Prostate gland (tissue), 2 donors: ENCODE results near the gene SAMD13. TPM values are rescaled to one million over a fixed set of nuclear protein-coding genes. Genes with fewer than 3 reads are reported as not detected.

Experiments
- DNase-seq: peaks from one replicate; pipeline ENCODE4 v3.0.0-alpha.2; 2019; ENCODE audit warnings: low spot score
- H3K27ac ChIP-seq, 2 donors: fragments of 200-600 bp; sonication (generic); 2 replicates each; pipeline ENCODE4 v1.5.1; 2017 to 2019
- H3K27me3 ChIP-seq: fragments of 200-600 bp; sonication (generic); replicated peaks from 2 replicates; pipeline ENCODE4 v1.5.1; 2019; ENCODE audit not compliant: insufficient read depth
- H3K36me3 ChIP-seq, 2 donors: fragments of 200-600 bp; sonication (generic); 1 replicate in 1 of 2; 2 replicates in 1 of 2; pipeline versions ENCODE4 v1.5.1 to v1.8.1; 2017 to 2019
- H3K4me1 ChIP-seq: fragments of 200-600 bp; sonication (generic); replicated peaks from 2 replicates; pipeline ENCODE4 v1.5.1; 2019
- H3K4me3 ChIP-seq, 2 donors: fragments of 200-600 bp; sonication (generic); 2 replicates each; pipeline ENCODE4 v1.5.1; 2017 to 2019
- H3K9me3 ChIP-seq: fragments of 200-600 bp; sonication (generic); 2 replicates; pipeline ENCODE4 v1.5.1; 2017
- POLR2A ChIP-seq: fragments of 450-650 bp; IDR thresholded peaks from one replicate; pipeline ENCODE4 v1.6.1; 2016; ENCODE audit warnings: antibody characterized with exemption, mild to moderate bottlenecking
- POLR2AphosphoS5 ChIP-seq: sonication (generic); formaldehyde crosslinking; IDR thresholded peaks from one replicate; pipeline ENCODE4 v1.6.1; 2017; ENCODE audit warnings: antibody characterized with exemption
- WGBS: methylation state at CpG from one replicate; pipeline ENCODE4 v1.1.5; 2018; 5-methylcytosine and 5-hydroxymethylcytosine counted together
- intact Hi-C: fragments of 100-400 bp; cut with DNase I; formaldehyde crosslinking; loops from one replicate; pipeline ENCODE4 v1.14.2; 2022
- total RNA-seq, 2 donors: library from RNA; depleted of rRNA; stranded (reverse); fragments of >200 nt; gene quantifications; one replicate each; pipeline ENCODE4 v1.1.0, GENCODE V29; 2016
- TF ChIP-seq, protein P1 (sequence below), 4 experiments: fragments of 200-600 bp in 2 of 4; fragments of 450-650 bp in 2 of 4; sonication (generic) in 2 of 4; IDR thresholded peaks; 1 replicate in 3 of 4; 2 replicates in 1 of 4; pipeline ENCODE4 v1.5.1; 2016 to 2019; ENCODE audit warnings: antibody characterized with exemption in 4 of 4, mild to moderate bottlenecking in 2 of 4, moderate library complexity in 2 of 4

Gene SAMD13
- total RNA-seq, 2 donors from 2014 or later = 3.1 to 3.4 TPM

DNA sequence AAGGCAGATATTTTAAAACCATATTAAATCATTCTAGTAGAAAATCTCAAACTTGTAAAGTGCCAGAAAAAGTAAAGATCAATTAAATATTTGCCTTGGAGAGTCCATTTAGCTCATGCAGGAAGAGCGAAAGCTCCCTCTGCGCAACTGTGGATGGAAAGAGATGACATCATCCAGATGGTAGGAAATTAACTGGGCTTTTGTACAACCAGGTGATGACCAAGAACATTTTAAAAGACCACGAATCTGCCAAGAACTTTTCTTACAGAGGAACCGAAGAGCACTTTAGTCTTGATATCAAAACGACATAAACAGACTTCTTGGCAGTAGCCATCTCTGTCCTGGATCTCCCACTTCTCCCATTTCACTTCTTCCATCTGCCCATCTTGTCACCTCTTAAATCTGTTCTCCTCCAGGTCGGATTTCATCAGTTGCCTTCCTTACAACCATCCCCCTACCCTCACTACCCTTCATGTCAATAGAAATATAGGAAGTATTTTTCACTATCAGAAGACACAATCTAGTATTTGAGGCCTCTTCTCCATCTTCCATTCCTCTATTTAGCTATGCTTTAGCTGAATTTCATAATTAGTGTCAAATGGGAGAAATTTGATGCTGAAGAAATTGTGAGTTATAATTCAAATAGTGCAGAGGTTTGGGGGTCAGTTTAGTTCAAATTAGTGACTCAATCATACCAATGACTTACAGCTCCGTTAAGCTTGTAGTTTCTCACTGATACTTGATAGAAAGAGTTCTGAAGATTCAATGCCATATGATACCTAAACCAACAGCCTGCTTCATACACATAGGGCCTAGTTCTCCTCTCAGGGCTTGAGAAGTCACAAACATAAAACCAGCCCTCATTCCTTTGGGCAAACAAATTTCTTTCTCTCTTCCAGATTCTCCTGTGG is 74.7 kb downstream of the SAMD13 start:
- intact Hi-C loops = no loop called here
- H3K27ac ChIP-seq = no peak overlapping the region
- 67% methylated on average over 7 of the region's 7 CpGs for WGBS
- H3K4me3 ChIP-seq = no peak overlapping the region
- no peaks in the 10 kb centered on the region for H3K9me3 ChIP-seq
- no peak for DNase-seq
- no peaks in the 10 kb centered on the region for H3K27me3 ChIP-seq
- TF ChIP-seq, protein P1, sequence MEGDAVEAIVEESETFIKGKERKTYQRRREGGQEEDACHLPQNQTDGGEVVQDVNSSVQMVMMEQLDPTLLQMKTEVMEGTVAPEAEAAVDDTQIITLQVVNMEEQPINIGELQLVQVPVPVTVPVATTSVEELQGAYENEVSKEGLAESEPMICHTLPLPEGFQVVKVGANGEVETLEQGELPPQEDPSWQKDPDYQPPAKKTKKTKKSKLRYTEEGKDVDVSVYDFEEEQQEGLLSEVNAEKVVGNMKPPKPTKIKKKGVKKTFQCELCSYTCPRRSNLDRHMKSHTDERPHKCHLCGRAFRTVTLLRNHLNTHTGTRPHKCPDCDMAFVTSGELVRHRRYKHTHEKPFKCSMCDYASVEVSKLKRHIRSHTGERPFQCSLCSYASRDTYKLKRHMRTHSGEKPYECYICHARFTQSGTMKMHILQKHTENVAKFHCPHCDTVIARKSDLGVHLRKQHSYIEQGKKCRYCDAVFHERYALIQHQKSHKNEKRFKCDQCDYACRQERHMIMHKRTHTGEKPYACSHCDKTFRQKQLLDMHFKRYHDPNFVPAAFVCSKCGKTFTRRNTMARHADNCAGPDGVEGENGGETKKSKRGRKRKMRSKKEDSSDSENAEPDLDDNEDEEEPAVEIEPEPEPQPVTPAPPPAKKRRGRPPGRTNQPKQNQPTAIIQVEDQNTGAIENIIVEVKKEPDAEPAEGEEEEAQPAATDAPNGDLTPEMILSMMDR (IDR thresholded peaks at IDR 0.05) = no peak
- TF ChIP-seq POLR2A (no peak), POLR2AphosphoS5 (no peak)
- no peaks in the 10 kb centered on the region for H3K36me3 ChIP-seq
- H3K4me1 ChIP-seq = no peaks in the 10 kb centered on the region

DNA sequence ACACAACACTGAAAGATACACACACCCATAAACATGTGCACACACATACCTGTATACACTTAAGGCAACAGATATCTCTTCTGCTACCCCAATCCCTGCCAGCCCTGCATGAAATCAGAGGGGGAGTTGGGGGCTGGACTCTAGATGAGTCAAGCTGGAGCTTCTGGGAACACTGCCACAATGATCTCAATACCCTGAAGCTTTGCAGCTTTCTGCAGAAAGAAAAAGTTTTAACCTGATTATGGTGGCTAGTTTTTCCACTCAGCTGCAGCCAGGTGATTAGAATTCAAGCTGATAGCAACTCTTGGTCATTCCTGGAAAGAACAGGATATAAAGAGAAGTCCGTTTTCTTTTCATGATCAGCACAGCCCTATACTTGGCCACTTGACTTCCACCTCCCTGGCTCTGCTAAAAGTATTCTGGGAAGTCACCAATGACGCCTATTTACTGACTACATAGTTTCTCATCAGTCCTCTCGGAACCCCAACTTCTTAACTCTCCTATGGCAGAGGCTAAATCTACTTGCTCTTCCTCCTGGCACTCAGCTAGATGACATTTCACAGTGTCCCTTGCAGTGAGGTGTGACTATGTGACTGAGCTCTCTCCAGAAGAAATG is 76.1 kb downstream of the SAMD13 start:
- 43% methylated on average over 3 of the region's 3 CpGs for WGBS
- Histone ChIP-seq H3K36me3 (no peaks in the 10 kb centered on the region), H3K27ac (no peak overlapping the region), H3K27me3 (no peaks in the 10 kb centered on the region), H3K4me3 (no peak overlapping the region), H3K9me3 (no peaks in the 10 kb centered on the region), H3K4me1 (no peaks in the 10 kb centered on the region)
- intact Hi-C loops = no loop called here
- TF ChIP-seq, protein P1 (IDR thresholded peaks at IDR 0.05) = no peak
- TF ChIP-seq POLR2AphosphoS5 (no peak), POLR2A (no peak)
- DNase-seq = no peak

DNA sequence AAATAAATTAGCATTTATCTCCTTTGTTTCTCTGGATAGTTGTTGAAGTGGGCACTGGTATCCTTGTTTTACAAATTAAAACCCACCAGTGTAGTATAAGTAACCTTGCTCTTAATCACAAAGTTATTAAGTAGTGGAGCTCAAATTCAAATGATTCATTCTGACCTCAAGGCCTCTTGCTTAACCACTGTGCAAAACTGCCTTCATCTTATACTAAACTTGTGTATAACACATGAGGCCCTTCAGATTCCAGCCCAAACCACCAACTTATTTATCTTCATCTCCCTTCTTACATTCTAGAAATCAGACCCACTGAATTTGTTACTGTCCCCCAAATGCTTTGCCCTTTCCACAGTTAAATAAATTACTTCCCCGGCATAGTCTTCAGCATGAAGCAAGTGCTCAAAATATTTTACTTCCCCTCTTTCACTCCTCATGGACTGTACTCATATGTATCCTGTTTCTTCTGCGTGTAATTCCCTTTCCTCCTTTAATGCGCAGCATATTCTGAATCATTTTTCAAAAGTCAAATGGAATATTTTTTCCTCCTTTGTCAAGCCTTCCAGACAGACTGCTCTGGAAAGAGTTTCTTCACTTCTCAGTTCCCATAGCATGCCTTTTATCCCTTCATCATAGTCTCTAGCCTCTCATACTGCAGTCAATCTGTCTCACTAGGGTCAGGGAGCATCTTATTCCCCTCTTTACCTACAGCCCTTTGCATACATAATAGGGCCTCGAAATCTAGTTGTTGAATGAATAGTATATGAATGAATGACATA is 77.8 kb downstream of the SAMD13 start:
- Histone ChIP-seq H3K4me1 (no peaks in the 10 kb centered on the region), H3K36me3 (no peaks in the 10 kb centered on the region), H3K27me3 (no peaks in the 10 kb centered on the region), H3K27ac (no peak overlapping the region), H3K9me3 (no peaks in the 10 kb centered on the region), H3K4me3 (no peak overlapping the region)
- TF ChIP-seq POLR2A (no peak), POLR2AphosphoS5 (no peak)
- TF ChIP-seq, protein P1 (IDR thresholded peaks at IDR 0.05) = no peak
- no peak for DNase-seq
- WGBS = 91% methylated on average over 4 of the region's 4 CpGs
- intact Hi-C loops = no loop called here

DNA sequence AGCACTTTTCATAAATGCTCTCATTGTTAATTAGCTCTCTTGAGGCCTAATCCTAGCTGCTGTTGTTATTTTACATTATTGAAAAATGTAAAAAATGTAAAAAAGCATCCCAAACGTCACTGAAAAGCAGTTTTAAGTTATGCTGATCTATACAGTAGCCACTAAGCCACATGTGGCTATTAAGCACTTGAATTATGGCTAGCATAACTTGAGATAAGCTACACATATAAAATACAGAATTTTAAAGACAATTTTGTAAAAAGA is 78.3 kb downstream of the SAMD13 start:
- H3K4me1 ChIP-seq = no peaks in the 10 kb centered on the region
- DNase-seq = no peak
- intact Hi-C loops = no loop called here
- no peaks in the 10 kb centered on the region for H3K9me3 ChIP-seq
- H3K27me3 ChIP-seq = no peaks in the 10 kb centered on the region
- H3K36me3 ChIP-seq = no peaks in the 10 kb centered on the region
- H3K27ac ChIP-seq = no peak overlapping the region
- 76% methylated on average over 1 of the region's 1 CpG for WGBS
- H3K4me3 ChIP-seq = no peak overlapping the region
- TF ChIP-seq POLR2A (no peak), POLR2AphosphoS5 (no peak)
- TF ChIP-seq, protein P1 (IDR thresholded peaks at IDR 0.05) = no peak
